Endometrial microvascular endothelial cells (primary cell): ENCODE measurements around the gene ATG7. TPM values are rescaled to one million over a fixed set of nuclear protein-coding genes. Genes with fewer than 3 reads are reported as not detected.

Experiments
- in situ Hi-C: cut with HindIII; loops from 2 replicates; pipeline ENCODE4 v1.10.0; 2017; ENCODE audit warnings: low sequenced_read_pairs, low pct_unique_long_range_greater_than_20kb; ENCODE audit errors: inconsistent ontology term
- total RNA-seq: library from RNA; depleted of rRNA; stranded (reverse); fragments of >200 nt; gene quantifications from one replicate; pipeline ENCODE4 v1.2.3, GENCODE V29; 2015; ENCODE audit errors: inconsistent ontology term

Gene ATG7, protein sequence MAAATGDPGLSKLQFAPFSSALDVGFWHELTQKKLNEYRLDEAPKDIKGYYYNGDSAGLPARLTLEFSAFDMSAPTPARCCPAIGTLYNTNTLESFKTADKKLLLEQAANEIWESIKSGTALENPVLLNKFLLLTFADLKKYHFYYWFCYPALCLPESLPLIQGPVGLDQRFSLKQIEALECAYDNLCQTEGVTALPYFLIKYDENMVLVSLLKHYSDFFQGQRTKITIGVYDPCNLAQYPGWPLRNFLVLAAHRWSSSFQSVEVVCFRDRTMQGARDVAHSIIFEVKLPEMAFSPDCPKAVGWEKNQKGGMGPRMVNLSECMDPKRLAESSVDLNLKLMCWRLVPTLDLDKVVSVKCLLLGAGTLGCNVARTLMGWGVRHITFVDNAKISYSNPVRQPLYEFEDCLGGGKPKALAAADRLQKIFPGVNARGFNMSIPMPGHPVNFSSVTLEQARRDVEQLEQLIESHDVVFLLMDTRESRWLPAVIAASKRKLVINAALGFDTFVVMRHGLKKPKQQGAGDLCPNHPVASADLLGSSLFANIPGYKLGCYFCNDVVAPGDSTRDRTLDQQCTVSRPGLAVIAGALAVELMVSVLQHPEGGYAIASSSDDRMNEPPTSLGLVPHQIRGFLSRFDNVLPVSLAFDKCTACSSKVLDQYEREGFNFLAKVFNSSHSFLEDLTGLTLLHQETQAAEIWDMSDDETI
- total RNA-seq = 106 TPM

- in situ Hi-C loops = no loop called here
Measured at GRCh38 chr3:11271986-11272904, at the start of gene ATG7. Gene ATG7, plus strand, starts transcription at chr3:11272397. Its CDS starts 26,299 bp downstream, at chr3:11298696.

- in situ Hi-C loops = no loop called here
Measured at GRCh38 chr3:11224010-11224409, 48.2 kb upstream of the ATG7 start.

- in situ Hi-C loops = no loop called here
Measured at GRCh38 chr3:11224870-11225229, 47.3 kb upstream of the ATG7 start.

DNA sequence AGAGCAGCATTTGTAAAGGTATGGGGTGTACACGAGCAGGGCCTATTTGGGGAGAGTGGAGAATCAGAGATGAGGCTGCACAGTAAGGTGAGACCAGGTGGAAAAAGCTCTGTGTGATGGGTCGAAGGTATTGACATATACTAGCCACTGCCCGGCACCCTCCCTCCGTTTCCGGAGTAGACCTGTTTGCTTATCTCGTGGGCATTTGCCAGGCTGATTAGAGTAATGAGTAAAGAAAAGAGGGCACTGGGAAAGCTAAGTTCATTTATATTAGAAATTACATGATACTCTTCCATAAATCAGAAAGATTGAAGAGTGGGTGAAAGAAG is 46.2 kb upstream of the ATG7 start:
- in situ Hi-C loops = no loop called here

DNA sequence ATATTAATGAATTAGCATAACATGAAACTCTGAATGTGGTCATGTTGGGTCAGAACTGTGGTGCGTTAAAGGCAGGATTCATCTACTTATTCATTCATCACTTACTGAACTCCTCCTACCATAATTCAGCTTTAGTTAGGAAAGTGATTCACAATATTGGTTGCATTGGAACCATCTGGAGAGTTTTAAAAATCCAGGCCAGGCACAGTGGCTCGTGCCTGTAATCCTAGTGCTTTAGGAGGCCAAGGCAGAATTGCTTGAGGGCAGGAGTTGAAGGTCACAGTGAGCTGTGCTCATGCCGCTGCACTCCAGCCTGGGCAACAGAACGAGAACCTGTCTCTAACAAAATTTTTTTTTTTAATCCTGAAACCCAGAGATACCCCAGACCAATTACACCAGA is 44.2 kb upstream of the ATG7 start:
- in situ Hi-C loops = no loop called here

DNA sequence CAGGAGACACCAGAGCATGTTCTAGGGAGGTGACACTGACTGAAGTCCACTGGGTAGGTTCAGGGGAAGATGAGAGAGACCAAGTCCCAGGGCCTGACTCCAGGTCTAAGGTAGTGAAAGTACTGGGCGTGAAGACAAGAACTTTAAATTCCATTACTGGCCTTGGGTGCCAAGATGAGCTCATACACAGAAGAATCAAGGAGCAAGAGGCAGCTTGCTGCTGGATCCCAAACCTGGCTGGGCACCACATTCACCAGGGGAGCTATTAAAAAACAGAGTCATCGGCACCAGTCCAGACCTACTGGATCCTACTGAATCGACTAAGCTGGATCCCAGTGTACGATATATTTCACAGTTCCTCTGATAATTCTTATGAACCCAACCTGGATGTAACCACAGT is 42.1 kb upstream of the ATG7 start:
- in situ Hi-C loops = no loop called here

DNA sequence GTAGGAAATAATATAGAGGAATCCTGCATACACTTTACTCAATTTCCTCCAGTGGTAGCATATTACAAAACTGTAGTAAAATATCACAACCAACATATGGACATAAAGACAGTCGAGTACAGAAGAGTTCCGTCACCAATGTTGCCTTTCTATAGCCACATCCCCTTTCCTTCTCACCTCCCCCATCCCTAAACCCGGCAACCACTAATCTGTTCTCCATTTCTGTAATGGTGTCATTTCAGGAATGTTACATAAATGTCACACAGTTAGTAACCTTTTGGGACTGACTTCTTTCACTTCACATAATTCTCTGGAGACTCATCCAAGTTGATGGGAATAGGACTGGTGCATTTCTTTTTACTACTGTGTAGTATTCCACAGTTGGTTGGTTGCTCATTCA is 41.4 kb upstream of the ATG7 start:
- in situ Hi-C loops = no loop called here

DNA sequence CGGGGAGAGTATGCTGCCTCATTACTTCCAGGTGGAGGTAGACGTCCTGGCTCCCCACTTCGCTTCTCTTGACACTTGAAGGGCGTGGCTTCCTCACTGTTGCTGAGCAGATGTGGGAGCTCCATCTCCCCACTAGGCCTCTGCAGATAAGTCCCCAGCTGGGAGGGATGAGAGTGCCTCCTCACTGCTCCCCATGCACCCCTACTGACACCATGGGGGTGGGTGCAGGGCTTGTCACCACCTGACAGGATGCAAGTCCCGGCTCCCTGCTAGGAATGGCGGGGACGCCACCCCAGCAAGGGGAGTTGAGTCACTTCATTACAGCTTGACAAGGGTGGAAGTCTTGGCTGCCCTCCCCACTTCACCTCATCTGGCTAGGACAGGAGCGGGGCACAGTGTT is 36.8 kb upstream of the ATG7 start:
- in situ Hi-C loops = no loop called here

GRCh38 chr3:11236588-11237461 is 35.4 kb upstream of the ATG7 start:
- in situ Hi-C loops = no loop called here

DNA sequence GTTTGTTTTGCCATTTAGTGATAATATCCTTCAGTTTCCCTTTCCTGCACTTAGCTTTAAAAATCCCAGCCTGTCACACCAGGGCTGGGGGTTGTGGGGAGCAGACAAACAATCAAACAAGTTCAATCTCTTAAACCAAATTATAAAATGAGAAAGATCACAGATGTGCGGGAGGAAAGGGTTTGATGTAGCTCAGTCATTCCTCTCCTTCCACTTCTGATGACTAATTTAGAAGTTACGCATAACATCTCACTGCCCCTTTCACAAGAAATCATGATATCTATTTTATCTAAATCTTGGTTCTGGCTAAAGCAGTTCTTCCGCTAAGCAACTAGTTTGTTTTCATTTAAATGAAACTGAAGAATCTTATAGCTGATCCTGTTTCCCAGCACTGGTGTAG is 34.1 kb upstream of the ATG7 start:
- in situ Hi-C loops = no loop called here

DNA sequence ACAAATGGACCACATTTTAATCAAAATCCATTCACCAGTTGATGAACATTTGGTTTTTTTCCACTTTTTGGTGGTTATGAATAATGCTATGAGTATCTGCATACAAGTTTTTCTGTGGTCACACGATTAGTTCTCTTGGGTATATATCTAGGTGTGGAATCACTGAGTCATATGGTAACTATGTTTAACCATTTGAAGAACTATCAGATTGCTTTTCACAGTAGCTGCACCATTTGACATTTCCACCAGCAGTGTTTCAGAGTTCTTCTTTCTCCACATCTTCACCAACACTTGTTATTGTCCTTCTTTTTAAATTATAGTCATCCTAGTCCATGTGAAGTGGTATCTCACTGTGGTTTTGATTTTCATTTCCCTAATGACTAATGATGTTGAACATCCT is 33.3 kb upstream of the ATG7 start:
- in situ Hi-C loops = no loop called here

- in situ Hi-C loops = no loop called here
Measured at GRCh38 chr3:11239796-11240195, 32.4 kb upstream of the ATG7 start.

DNA sequence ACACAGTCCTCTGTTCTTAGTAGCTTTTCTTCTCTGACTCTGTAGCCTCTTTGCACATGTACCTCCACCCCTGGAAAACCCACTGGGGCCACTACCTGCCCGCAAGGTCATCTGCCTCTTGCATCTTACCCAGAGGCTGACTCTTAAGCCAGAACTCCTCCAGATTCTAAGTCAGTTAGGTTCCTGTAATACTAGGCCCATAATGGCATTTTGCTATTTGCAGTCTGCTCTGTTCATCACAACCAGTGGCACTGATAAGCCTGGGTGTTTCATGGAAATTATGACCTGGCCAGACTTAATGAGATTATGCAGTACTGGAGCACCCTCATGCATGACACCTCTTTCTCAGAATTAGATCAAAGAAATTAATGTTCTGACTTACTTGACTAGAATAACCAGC is 31.7 kb upstream of the ATG7 start:
- in situ Hi-C loops = no loop called here

DNA sequence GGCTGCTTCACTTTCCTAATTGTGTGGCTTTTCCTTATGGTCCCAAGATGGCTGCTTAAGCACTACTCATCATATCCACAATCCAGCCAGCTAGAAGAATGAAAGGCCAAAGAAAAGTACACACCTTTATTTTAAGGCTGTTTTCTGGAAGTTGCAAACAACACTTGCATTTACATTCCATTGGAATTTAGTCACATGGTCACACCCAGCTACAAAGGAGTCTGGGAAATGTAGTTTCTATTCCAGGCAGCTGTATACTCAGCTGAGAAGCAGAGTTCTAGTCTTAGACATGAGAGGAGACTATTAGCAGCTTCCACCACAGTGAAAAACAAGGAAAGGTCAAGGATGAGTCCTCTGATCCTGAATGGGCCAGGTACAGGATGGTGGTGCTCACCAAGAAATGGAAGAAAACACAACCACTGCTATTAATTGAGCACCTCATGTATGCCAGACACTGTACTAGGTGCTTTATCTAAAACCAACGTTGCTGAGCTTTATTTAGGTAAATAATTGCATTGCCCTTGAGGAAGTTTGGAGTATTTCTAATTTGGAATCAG is 28.0 kb upstream of the ATG7 start:
- in situ Hi-C loops = no loop called here

- in situ Hi-C loops = no loop called here
Measured at GRCh38 chr3:11245276-11245675, 26.9 kb upstream of the ATG7 start.

DNA sequence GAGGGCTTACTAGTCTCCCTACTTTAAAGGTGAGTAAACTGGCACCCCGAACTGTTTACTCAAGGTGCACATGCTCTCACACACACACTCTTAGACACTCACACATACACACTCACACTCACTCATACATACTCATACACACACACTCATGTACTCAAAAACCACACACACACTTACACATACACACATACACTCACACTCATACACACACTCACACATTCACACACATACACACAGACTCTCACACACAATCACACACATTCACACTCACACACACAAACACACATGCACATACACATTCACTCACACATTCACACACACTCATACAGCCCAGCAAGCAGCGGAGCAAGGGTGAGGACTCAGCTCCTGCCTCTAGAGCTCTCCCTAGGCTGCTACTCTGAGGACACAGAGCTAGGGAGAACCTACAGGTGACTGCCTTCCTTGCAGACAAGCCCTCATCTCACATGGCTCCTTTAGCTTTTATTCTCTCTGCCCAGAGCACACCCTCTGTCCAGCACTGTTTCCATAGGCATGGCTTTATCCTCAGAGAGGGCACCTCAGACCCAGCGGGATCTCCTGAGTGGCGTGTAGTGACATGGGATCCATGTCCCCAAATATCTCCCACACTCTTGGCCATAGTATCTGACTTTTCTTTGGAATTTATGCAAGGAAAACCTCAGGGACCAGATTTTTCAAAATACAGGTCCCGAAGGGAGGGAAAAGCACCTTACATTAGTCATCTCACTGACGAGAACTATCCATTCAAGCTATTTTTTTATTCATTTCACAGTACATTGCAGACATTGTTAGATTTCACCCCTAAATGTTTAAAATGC is 26.2 kb upstream of the ATG7 start:
- in situ Hi-C loops = no loop called here

DNA sequence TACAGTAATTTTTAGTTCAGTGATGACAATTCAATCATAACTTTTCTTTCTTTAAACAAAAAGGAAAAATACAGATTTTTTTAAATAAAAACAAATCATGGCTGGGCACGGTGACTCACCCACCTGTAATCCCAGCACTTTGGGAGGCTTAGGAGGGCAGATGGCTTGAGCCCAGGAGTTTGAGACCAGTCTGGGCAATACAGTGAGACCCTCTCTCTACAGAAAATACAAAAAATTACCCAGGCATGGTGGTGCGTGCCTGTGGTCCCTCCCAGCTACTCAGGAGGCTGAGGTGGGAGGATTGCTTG is 25.6 kb upstream of the ATG7 start:
- in situ Hi-C loops = no loop called here

DNA sequence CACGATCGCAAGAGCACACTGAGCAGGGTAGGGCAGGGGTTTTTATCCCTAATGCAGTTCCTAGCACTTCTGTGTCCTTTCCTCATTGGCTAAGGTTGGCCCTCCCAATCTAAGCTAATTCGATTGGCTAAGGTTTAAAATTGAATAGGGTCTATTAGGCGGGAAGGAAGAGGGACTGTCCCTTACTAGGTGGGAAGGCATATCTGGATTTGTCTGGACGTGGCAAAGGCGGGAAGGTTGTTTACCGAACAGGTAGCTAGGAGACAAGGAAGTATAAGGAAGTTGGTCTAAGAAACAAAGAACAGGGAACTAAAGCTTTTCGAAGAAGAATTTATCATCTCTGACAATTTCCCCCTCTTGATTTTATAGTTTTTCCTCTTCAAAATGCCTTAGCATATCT is 24.8 kb upstream of the ATG7 start:
- in situ Hi-C loops = no loop called here
